LNCAP (cell line): ENCODE measurements around the gene METTL5.

Source experiments
- TF ChIP-seq, protein P1 (sequence below): fragments of 450-650 bp; IDR thresholded peaks from 2 replicates; pipeline ENCODE4 v1.5.1; 2017; ENCODE audit warnings: mild to moderate bottlenecking

Gene METTL5

GRCh38 chr2:169776252-169776761 is 48.4 kb downstream of the METTL5 start:
- TF ChIP-seq, protein P1, sequence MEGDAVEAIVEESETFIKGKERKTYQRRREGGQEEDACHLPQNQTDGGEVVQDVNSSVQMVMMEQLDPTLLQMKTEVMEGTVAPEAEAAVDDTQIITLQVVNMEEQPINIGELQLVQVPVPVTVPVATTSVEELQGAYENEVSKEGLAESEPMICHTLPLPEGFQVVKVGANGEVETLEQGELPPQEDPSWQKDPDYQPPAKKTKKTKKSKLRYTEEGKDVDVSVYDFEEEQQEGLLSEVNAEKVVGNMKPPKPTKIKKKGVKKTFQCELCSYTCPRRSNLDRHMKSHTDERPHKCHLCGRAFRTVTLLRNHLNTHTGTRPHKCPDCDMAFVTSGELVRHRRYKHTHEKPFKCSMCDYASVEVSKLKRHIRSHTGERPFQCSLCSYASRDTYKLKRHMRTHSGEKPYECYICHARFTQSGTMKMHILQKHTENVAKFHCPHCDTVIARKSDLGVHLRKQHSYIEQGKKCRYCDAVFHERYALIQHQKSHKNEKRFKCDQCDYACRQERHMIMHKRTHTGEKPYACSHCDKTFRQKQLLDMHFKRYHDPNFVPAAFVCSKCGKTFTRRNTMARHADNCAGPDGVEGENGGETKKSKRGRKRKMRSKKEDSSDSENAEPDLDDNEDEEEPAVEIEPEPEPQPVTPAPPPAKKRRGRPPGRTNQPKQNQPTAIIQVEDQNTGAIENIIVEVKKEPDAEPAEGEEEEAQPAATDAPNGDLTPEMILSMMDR = no peak

- TF ChIP-seq, protein P1 = no peak
Observed at GRCh38 chr2:169775765-169776164, 48.9 kb downstream of the METTL5 start.

DNA sequence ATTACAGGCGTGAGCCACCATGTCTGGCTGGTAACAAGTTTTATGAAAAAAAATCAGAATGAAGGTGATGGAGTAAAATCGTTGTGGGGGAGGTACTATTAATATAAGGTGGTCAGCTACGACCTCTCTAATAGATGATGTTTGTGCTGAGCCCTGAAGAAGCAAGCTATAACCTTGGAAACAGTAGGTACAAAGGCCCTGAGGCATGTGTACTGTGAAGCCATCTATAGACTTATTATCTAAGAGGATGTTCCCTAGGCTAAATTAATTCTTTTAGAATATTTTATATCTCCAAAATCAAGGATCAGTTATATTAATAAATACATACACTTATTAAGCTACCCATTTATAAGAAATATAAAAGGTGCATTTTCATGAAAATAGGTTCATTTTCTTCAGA is 49.4 kb downstream of the METTL5 start:
- TF ChIP-seq, protein P1 = no peak

DNA sequence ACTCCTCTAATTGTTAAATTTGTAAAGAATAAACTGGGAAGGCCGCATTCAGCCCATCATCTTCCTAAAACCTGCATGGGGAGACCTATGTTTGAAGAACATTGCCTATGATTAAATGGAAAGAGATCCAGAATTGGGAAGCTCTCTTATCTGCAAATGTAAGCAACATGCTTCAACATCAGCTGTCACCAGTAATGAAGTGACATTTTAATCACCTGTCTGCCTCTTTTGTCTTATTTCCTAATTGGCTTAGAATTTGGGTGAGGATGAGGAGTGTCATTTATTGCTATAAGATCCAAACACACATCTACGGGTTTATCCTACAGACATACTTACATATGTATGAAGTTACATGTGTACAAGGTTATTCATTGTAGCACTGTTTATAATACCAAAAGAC is 52.1 kb downstream of the METTL5 start:
- TF ChIP-seq, protein P1 = no peak

- TF ChIP-seq, protein P1 = no peak
Observed at GRCh38 chr2:169771612-169772011, 53.1 kb downstream of the METTL5 start.

GRCh38 chr2:169771021-169771420 is 53.7 kb downstream of the METTL5 start:
- TF ChIP-seq, protein P1 = no peak

DNA sequence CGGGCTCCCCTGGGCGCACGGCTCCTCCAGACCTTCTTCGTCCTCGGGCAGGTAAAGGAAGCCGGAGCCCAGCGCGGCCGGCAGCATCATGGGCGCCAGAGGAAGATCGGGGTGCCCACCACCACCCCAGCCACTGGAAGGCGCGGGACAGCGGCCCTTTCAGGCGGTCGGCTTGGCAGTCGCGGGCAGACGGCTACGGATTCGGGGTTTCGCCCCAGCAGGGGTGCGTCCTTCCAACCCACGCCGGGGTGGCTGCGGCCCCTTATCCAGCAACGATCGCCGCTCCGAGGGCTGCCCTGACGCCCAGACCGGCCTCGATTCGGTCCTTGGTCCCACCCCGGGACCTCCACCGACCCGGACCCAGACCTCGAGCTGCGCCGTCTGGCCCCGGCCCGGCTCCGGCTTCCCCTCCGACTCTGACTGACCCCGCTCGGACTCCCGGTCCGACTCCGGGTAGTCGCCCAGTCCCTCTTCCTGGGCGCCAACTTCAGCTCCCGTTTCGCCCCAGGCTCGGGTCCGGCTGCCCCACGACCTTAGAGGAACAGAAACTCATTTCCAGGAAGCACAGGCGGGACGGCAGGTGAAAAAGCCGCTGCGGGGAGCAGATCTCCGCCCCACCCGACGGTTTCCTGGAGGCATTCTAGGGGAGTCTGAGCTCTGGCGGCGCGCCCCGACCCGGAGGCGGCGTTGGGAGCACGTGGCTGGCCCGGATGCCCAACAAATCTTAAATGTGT is 56.3 kb downstream of the METTL5 start:
- TF ChIP-seq, protein P1 = no peak
